Activated CD4-positive, alpha-beta T cell treated with anti-CD3 and anti-CD28 coated beads for 24 hours (primary cell): ENCODE data around the gene AVPR1A.

ENCODE experiments used
- DNase-seq, 2 donors: peaks; one replicate each; pipeline ENCODE4 v3.0.0-alpha.2; 2020; ENCODE audit warnings: low read depth in 2 of 2

The AVPR1A gene

GRCh38 chr12:63093711-63094110 is 57.3 kb downstream of the AVPR1A start:
- no peak for DNase-seq

GRCh38 chr12:63093084-63093483 is 57.9 kb downstream of the AVPR1A start:
- DNase-seq = no peak
